Measurements from ENCODE around the gene SNTN.

The SNTN gene

GRCh38 chr3:63693351-63693750 lies 40.9 kb downstream of the SNTN start:
- H3K27ac ChIP-seq (replicated peaks) = no peak overlapping the region
- TF ChIP-seq CTCF (IDR thresholded peaks at IDR 0.05; ENCODE audit: insufficient read depth, low read length) (no peak), REST (IDR thresholded peaks at IDR 0.05; ENCODE audit: insufficient replicate concordance, low read depth) (no peak), SPI1 (IDR thresholded peaks at IDR 0.05; ENCODE audit: borderline replicate concordance, low read depth) (no peak), GABPA (IDR thresholded peaks at IDR 0.05; ENCODE audit: low read depth) (no peak), POLR2AphosphoS5 (IDR thresholded peaks at IDR 0.05; ENCODE audit: low read depth) (no peak)
- no peak overlapping the region for H3K4me3 ChIP-seq (replicated peaks; ENCODE audit: insufficient read depth, low read length)
- no peaks in the 10 kb centered on the region for H3K27me3 ChIP-seq (ENCODE audit: insufficient read depth, poor library complexity, severe bottlenecking)
- DNase-seq (ENCODE audit: low read depth in 1 of 2, low spot score in 1 of 2) = no peak

- no peak overlapping the region for H3K27ac ChIP-seq (replicated peaks)
- no peak for DNase-seq (ENCODE audit: low read depth in 1 of 2, low spot score in 1 of 2)
- TF ChIP-seq POLR2AphosphoS5 (IDR thresholded peaks at IDR 0.05; ENCODE audit: low read depth) (no peak), SPI1 (IDR thresholded peaks at IDR 0.05; ENCODE audit: borderline replicate concordance, low read depth) (no peak), GABPA (IDR thresholded peaks at IDR 0.05; ENCODE audit: low read depth) (no peak), REST (IDR thresholded peaks at IDR 0.05; ENCODE audit: insufficient replicate concordance, low read depth) (no peak), CTCF (IDR thresholded peaks at IDR 0.05; ENCODE audit: insufficient read depth, low read length) (no peak)
- no peaks in the 10 kb centered on the region for H3K27me3 ChIP-seq (ENCODE audit: insufficient read depth, poor library complexity, severe bottlenecking)
- H3K4me3 ChIP-seq (replicated peaks; ENCODE audit: insufficient read depth, low read length) = no peak overlapping the region
These were observed 52.7 kb downstream of the SNTN start for GRCh38 chr3:63705092-63705645.

- DNase-seq (ENCODE audit: low read depth in 1 of 2, low spot score in 1 of 2) = no peak
- Histone ChIP-seq H3K4me3 (replicated peaks; ENCODE audit: insufficient read depth, low read length) (no peak overlapping the region), H3K27me3 (ENCODE audit: insufficient read depth, poor library complexity, severe bottlenecking) (no peaks in the 10 kb centered on the region), H3K27ac (replicated peaks) (no peak overlapping the region)
- no peak for TF ChIP-seq CTCF (IDR thresholded peaks at IDR 0.05; ENCODE audit: insufficient read depth, low read length)
- no peak for TF ChIP-seq GABPA (IDR thresholded peaks at IDR 0.05; ENCODE audit: low read depth)
- no peak for TF ChIP-seq POLR2AphosphoS5 (IDR thresholded peaks at IDR 0.05; ENCODE audit: low read depth)
- TF ChIP-seq REST (IDR thresholded peaks at IDR 0.05; ENCODE audit: insufficient replicate concordance, low read depth) = no peak
- TF ChIP-seq SPI1 (IDR thresholded peaks at IDR 0.05; ENCODE audit: borderline replicate concordance, low read depth) = no peak
These were observed 54.0 kb downstream of the SNTN start for GRCh38 chr3:63706321-63707085.

Measured in HL-60 (cell line).